ENCODE results near the gene IFNA5.

IFNA5 gene

GRCh38 chr9:21305213-21305612 lies at the start of gene IFNA5:
Gene IFNA5, minus strand, starts transcription at chr9:21305313. Its CDS starts 57 bp downstream, at chr9:21305256.
- no peak within 1 kb of the TSS for H3K4me3 ChIP-seq (ENCODE audit: control insufficient read depth, low read depth, low read length)
- DNase-seq (ENCODE audit: low read depth), result no peak
- TF ChIP-seq CTCF (conservative IDR thresholded peaks at IDR 0.05; ENCODE audit: control insufficient read depth, insufficient read depth, low read depth, low read length), result no peak

DNA sequence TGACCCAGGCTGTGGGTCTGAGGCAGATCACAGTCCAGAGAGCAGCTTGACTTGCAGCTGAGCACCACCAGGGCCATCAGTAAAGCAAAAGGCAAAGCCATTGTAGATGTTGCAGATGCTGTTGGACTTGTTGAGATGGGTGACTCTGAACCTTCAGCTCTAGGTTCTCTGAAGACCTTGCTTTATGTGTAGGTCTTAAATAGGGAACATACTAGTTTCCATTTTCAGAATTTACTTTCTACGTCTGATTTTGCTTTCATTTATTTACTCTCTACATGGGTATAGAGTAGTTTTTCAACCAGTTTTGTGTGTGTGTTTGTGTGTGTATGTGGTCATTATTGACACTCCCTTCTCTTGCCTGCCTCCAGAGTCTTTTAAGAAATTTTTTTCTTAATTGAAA lies 45.7 kb upstream of the IFNA5 start, which contains the start of gene IFNA6:
Gene IFNA6, minus strand, starts transcription at position 101 of the 400 bp plus-strand sequence. Its CDS starts 0 bp downstream, at position 101.
- H3K4me3 ChIP-seq (ENCODE audit: control insufficient read depth, low read depth, low read length), result no peak within 1 kb of the TSS
- DNase-seq (ENCODE audit: low read depth), result no peak
- no peak for TF ChIP-seq CTCF (conservative IDR thresholded peaks at IDR 0.05; ENCODE audit: control insufficient read depth, insufficient read depth, low read depth, low read length)

GRCh38 chr9:21348430-21348970 lies 43.4 kb upstream of the IFNA5 start:
- no peak overlapping the region for H3K4me3 ChIP-seq (ENCODE audit: control insufficient read depth, low read depth, low read length)
- TF ChIP-seq CTCF (conservative IDR thresholded peaks at IDR 0.05; ENCODE audit: control insufficient read depth, insufficient read depth, low read depth, low read length), result no peak
- DNase-seq (ENCODE audit: low read depth), result no peak

- no peak overlapping the region for H3K4me3 ChIP-seq (ENCODE audit: control insufficient read depth, low read depth, low read length)
- no peak for TF ChIP-seq CTCF (conservative IDR thresholded peaks at IDR 0.05; ENCODE audit: control insufficient read depth, insufficient read depth, low read depth, low read length)
- DNase-seq (ENCODE audit: low read depth), result no peak
These were observed 35.6 kb upstream of the IFNA5 start for GRCh38 chr9:21340735-21341134.

DNA sequence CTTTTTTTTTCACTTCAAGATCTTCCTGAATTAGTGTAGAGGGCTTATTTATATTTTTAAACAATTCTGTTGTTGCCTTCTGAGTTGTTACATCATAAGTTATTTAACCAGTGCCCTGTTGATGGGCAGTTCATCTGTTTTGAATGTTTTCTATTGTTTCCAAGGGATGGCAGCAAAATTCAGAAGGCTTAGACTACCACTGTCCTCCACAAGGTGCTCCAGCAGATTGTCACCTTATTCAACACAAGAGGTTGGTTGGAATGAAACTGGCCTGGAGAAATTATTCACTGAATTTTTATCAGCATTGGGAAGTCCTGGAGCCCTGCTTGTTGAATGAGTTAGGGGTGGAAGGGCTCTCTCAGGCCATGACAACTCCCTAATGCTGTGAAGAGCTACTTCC lies 31.3 kb upstream of the IFNA5 start:
- no peak for TF ChIP-seq CTCF (conservative IDR thresholded peaks at IDR 0.05; ENCODE audit: control insufficient read depth, insufficient read depth, low read depth, low read length)
- H3K4me3 ChIP-seq (ENCODE audit: control insufficient read depth, low read depth, low read length), result no peak overlapping the region
- DNase-seq (ENCODE audit: low read depth), result no peak

DNA sequence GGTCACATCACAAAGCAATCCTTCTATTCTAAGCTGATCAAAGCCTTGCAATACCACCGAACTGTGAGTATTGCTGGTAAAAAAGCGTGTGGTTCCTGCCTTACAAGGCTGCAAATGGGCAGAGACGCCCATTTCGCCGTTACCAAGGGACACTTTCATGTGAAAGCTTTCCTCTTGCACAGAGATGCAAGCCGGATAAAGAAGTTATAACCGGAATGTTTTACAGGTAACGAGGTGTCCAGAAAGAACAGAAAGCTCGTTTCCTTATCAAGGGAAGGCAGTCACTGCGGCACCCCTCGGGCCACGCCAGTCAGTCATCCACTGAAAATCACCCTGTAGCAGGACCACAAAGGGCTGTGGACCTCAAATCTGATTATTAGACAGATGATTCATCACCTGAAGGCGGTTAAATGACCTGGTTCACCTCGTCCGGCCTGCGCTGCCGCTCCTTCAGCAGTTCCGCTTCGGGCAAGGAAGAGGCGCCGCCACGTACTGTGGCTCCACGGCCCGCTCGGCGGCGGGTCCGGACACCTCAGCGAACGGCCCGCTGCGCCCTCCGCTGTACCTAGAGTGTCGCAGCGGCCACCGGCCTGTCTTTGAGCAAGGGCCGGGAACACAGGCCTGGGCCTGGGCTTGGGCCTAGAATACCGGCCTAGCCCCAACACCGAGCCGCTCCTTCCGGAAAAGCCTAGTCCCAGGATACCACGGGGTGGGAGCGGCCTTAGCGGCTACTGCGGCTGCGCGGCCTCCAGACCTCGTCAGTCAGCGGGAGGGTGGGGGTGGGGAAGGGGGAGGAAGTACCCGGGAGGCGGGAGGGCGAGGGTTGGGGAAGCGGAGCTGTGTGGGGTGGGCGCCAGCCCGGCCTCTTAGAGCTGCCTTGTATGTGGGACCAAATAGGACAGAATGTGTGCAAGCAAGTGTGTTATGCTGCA lies 29.9 kb upstream of the IFNA5 start, which contains the start of gene KLHL9:
Gene KLHL9, minus strand, starts transcription at position 704 of the 932 bp plus-strand sequence. Its CDS starts 545 bp downstream, at position 159.
- no peak for TF ChIP-seq CTCF (conservative IDR thresholded peaks at IDR 0.05; ENCODE audit: control insufficient read depth, insufficient read depth, low read depth, low read length)
- H3K4me3 ChIP-seq (ENCODE audit: control insufficient read depth, low read depth, low read length), result peak within 1 kb of the TSS; percentile 88

More for the DNA sequence above, 29.9 kb upstream of the IFNA5 start, which contains the start of gene KLHL9:
- DNase-seq (ENCODE audit: low read depth), result peak; percentile 89
